ENCODE results near the gene CRHR2. TPM values are rescaled to one million over a fixed set of nuclear protein-coding genes. Genes with fewer than 3 reads are reported as not detected.

Gene CRHR2
- total RNA-seq, 6 experiments from 2014 or later, result not detected

DNA sequence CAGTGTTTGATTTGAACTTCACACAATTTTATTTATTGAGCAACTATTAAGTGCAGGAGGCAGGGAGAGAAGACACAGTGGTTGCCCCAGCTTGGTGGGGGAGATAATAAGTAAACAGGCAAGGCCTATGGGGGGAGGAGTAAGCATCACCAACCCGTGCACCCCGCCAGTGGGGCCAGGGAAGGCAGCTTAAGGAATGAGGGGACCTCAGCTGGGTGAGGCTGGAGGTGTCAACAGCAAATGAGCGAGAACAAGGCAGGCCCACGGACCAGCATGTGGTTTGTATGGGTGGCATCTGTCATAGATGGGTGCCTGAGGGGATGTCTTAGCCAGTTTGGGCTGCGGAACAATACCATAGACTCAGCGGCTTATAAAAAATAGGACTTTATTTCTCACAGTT is 24.1 kb upstream of the CRHR2 start:
- no peaks in the 10 kb centered on the region for H3K4me1 ChIP-seq
- WGBS (ENCODE audit: insufficient coverage, low coverage, low lambda C conversion rate, missing lambda C conversion rate), result 87% methylated on average over 4 of the region's 6 CpGs
- DNase-seq, result no peak
- H3K9me3 ChIP-seq, result no peaks in the 10 kb centered on the region
- no peak for TF ChIP-seq POLR2A (IDR thresholded peaks at IDR 0.05)
- TF ChIP-seq, protein P1, sequence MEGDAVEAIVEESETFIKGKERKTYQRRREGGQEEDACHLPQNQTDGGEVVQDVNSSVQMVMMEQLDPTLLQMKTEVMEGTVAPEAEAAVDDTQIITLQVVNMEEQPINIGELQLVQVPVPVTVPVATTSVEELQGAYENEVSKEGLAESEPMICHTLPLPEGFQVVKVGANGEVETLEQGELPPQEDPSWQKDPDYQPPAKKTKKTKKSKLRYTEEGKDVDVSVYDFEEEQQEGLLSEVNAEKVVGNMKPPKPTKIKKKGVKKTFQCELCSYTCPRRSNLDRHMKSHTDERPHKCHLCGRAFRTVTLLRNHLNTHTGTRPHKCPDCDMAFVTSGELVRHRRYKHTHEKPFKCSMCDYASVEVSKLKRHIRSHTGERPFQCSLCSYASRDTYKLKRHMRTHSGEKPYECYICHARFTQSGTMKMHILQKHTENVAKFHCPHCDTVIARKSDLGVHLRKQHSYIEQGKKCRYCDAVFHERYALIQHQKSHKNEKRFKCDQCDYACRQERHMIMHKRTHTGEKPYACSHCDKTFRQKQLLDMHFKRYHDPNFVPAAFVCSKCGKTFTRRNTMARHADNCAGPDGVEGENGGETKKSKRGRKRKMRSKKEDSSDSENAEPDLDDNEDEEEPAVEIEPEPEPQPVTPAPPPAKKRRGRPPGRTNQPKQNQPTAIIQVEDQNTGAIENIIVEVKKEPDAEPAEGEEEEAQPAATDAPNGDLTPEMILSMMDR (IDR thresholded peaks at IDR 0.05), result no peak
- H3K27me3 ChIP-seq, result no peaks in the 10 kb centered on the region
- no peak overlapping the region for H3K4me3 ChIP-seq
- H3K36me3 ChIP-seq, result no peaks in the 10 kb centered on the region
- intact Hi-C loops (cut with DNase I), result no loop called here
- H3K27ac ChIP-seq, result no peak overlapping the region
- ATAC-seq, result no peak

DNA sequence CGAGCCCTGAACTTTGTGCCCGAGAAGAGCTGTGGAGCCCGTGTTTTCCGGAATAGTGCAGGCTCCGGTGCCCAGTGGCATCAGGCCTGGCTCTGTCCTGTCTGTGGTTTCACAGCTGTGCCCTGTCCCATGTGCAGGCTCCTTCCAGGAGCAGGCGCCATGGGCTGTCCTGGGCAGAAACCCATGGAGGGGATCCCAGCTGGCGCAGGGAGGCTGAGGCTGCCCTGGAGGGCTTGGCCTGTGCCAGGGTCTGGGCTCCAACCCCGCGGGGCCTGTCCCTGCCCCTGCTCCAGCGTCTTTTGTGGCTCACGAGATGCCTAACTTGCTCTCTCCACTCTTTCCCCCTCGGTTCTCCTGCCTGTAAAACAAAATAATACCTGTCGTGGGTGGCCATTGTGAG is 23.3 kb upstream of the CRHR2 start:
- intact Hi-C loops (cut with DNase I), result no loop called here
- H3K4me3 ChIP-seq, result no peak overlapping the region
- H3K27me3 ChIP-seq, result no peaks in the 10 kb centered on the region
- WGBS (ENCODE audit: insufficient coverage, low coverage, low lambda C conversion rate, missing lambda C conversion rate), result 85% methylated on average over 6 of the region's 13 CpGs
- H3K9me3 ChIP-seq, result no peaks in the 10 kb centered on the region
- no peak overlapping the region for H3K27ac ChIP-seq
- H3K4me1 ChIP-seq, result no peaks in the 10 kb centered on the region
- TF ChIP-seq, protein P1 (IDR thresholded peaks at IDR 0.05), result no peak
- no peak for TF ChIP-seq POLR2A (IDR thresholded peaks at IDR 0.05)
- DNase-seq (no peak), ATAC-seq (no peak)
- no peaks in the 10 kb centered on the region for H3K36me3 ChIP-seq

DNA sequence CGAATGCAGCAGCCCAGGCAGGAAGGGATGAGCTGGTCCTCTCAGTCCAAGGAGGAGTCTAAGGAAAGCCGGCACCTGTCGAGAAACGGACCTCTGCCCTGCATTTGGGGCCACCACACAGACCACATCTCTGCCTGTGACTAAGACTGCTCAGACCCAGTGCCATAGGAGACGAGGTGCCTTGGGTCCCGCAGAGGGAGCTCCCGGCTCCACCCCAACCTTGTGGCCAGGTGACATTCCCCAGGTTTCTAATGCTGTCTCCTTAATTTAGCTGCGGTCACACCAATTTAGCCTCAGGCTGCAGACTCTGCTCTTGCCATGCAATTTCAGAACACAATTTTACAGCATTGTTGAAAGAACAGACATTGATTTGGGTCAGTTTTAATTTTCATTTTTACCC is 22.8 kb upstream of the CRHR2 start:
- Histone ChIP-seq H3K27me3 (no peaks in the 10 kb centered on the region), H3K36me3 (no peaks in the 10 kb centered on the region), H3K27ac (no peak overlapping the region), H3K9me3 (no peaks in the 10 kb centered on the region), H3K4me3 (no peak overlapping the region), H3K4me1 (no peaks in the 10 kb centered on the region)
- no CpG with 5 or more reads among the region's 8 CpGs for WGBS (ENCODE audit: insufficient coverage, low coverage, low lambda C conversion rate, missing lambda C conversion rate)
- TF ChIP-seq POLR2A (IDR thresholded peaks at IDR 0.05), result no peak
- TF ChIP-seq, protein P1 (IDR thresholded peaks at IDR 0.05), result no peak
- DNase-seq (no peak), ATAC-seq (no peak)
- intact Hi-C loops (cut with DNase I), result no loop called here

DNA sequence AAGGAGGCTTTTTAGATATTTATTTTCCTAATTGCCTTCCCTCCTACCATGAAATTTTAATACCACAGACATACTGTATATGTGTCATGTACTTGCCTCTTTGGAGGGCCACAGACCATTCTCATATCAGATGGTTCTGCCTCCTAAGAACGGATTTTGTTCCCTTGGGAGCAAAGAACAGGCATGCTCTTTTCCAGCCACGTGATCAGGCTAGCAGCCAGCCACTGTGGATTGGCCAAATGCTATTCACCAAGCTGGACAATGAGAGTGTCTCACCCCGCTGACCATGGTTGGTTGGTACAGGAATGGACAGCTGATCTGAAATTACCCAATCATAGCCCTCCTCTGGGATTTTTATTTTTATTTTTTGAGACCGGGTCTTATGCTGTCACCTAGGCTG is 21.5 kb upstream of the CRHR2 start:
- H3K4me3 ChIP-seq, result no peak overlapping the region
- H3K4me1 ChIP-seq, result no peaks in the 10 kb centered on the region
- no peak for ATAC-seq
- H3K36me3 ChIP-seq, result no peaks in the 10 kb centered on the region
- TF ChIP-seq POLR2A (IDR thresholded peaks at IDR 0.05), result no peak
- TF ChIP-seq, protein P1 (IDR thresholded peaks at IDR 0.05), result no peak
- H3K27ac ChIP-seq, result no peak overlapping the region
- no peak for DNase-seq
- intact Hi-C loops (cut with DNase I), result no loop called here
- WGBS (ENCODE audit: insufficient coverage, low coverage, low lambda C conversion rate, missing lambda C conversion rate), result 83% methylated on average over 1 of the region's 4 CpGs
- no peaks in the 10 kb centered on the region for H3K27me3 ChIP-seq
- no peaks in the 10 kb centered on the region for H3K9me3 ChIP-seq

DNA sequence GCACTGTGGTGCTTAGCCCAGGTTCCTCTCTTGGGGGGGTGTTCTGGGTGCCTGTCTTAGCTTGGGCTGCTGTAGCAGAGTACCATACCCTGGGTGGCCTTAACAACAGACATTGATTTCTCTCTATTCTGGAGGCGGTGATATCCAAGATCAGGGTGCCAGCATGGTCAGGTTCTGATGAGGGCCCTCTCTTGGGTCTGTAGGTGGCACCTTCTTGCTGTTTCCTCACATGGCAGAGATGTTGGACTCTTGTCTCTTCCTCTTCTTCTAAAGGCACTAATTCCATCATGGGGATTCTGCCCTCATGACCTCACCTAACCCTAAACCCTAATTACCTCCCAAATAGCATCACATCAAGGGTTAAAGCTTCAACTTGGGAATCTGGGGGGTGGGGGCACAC is 19.9 kb upstream of the CRHR2 start:
- WGBS (ENCODE audit: insufficient coverage, low coverage, low lambda C conversion rate, missing lambda C conversion rate), result no CpG with 5 or more reads among the region's 1 CpG
- no peaks in the 10 kb centered on the region for H3K4me1 ChIP-seq
- ATAC-seq, result no peak
- no peaks in the 10 kb centered on the region for H3K9me3 ChIP-seq
- intact Hi-C loops (cut with DNase I), result no loop called here
- DNase-seq, result no peak
- H3K36me3 ChIP-seq, result no peaks in the 10 kb centered on the region
- TF ChIP-seq, protein P1 (IDR thresholded peaks at IDR 0.05), result no peak
- TF ChIP-seq POLR2A (IDR thresholded peaks at IDR 0.05), result no peak
- H3K27ac ChIP-seq, result no peak overlapping the region
- H3K27me3 ChIP-seq, result no peaks in the 10 kb centered on the region
- no peak overlapping the region for H3K4me3 ChIP-seq

Measured in right lobe of liver (tissue), 6 donors.